ENCODE data around the gene SORCS2.

- no peak for TF ChIP-seq REST (IDR thresholded peaks at IDR 0.05; ENCODE audit: insufficient read depth in 1 of 2, low read depth in 2 of 2, low read length in 2 of 2)
- TF ChIP-seq TAF1 (IDR thresholded peaks at IDR 0.05; ENCODE audit: borderline replicate concordance, insufficient read depth, low read length), result no peak
- no peak for TF ChIP-seq POLR2AphosphoS5 (IDR thresholded peaks at IDR 0.05; ENCODE audit: low read depth, low read length)
- TF ChIP-seq SIN3A (IDR thresholded peaks at IDR 0.05; ENCODE audit: borderline replicate concordance, insufficient read depth, low read length), result no peak
- TF ChIP-seq FOXP2 (optimal IDR thresholded peaks at IDR 0.05; ENCODE audit: borderline replicate concordance, extremely low read depth, extremely low read length, insufficient read depth), result no peak
These were observed 592.0 kb downstream of the SORCS2 start for GRCh38 chr4:7784131-7784870.

All from PFSK-1 (cell line).